ENCODE data around the gene TP53I13.

GRCh38 chr17:29587591-29587990 is 19.1 kb downstream of the TP53I13 start:
- TF ChIP-seq SUZ12 (IDR thresholded peaks at IDR 0.05) = no peak
- no peak for TF ChIP-seq PKNOX1 (IDR thresholded peaks at IDR 0.05)
- no peak for TF ChIP-seq SP1 (IDR thresholded peaks at IDR 0.05)
- no peak for TF ChIP-seq BHLHE40 (IDR thresholded peaks at IDR 0.05; ENCODE audit: borderline replicate concordance)
- no peak for TF ChIP-seq L3MBTL2 (conservative IDR thresholded peaks at IDR 0.05)
- no peak for TF ChIP-seq HDGF (IDR thresholded peaks at IDR 0.05; ENCODE audit: borderline replicate concordance)
- no peak for TF ChIP-seq ARNT (IDR thresholded peaks at IDR 0.05)
- TF ChIP-seq ZNF384 (IDR thresholded peaks at IDR 0.05) = no peak
- no peak for TF ChIP-seq TARDBP (IDR thresholded peaks at IDR 0.05)
